SK-N-MC (cell line): ENCODE data around the gene CDS1.

Experiments
- EZH2 ChIP-seq: fragments of 200-600 bp; sonication (generic); IDR thresholded peaks from one replicate; pipeline ENCODE4 v1.6.1; 2017; ENCODE audit warnings: antibody characterized with exemption
- FOXP2 ChIP-seq: optimal IDR thresholded peaks from 2 replicates; pipeline ENCODE3; 2011; ENCODE audit warnings: mild to moderate bottlenecking, moderate library complexity; ENCODE audit not compliant: insufficient read depth; ENCODE audit errors: extremely low read length, control extremely low read depth
- POLR2AphosphoS5 ChIP-seq: IDR thresholded peaks from 2 replicates; pipeline ENCODE4 v1.6.1; 2012; ENCODE audit warnings: mild to moderate bottlenecking, low read depth, low read length, borderline replicate concordance

- TF ChIP-seq POLR2AphosphoS5 (no peak), EZH2 (no peak), FOXP2 (no peak)
Observed at GRCh38 chr4:84660606-84661005, 77.7 kb downstream of the CDS1 start.
